ENCODE data around the gene CARS1. TPM values are rescaled to one million over a fixed set of nuclear protein-coding genes. Genes with fewer than 3 reads are reported as not detected.

The CARS1 gene
- total RNA-seq, 2 donors from 2014 or later: 15.8 to 20.8 TPM

GRCh38 chr11:3091846-3092602, 34.8 kb upstream of the CARS1 start:
- no peak overlapping the region for H3K4me3 ChIP-seq
- WGBS, 2 donors: 46 to 75% methylated on average over 15 to 27 of the region's 27 CpGs
- no peaks in the 10 kb centered on the region for H3K36me3 ChIP-seq (replicated peaks in 1 of 2; ENCODE audit: insufficient read depth in 1 of 2, low read depth in 2 of 2)
- no peaks in the 10 kb centered on the region for H3K9me3 ChIP-seq
- H3K4me1 ChIP-seq: peaks cover 8% of the 10 kb centered on the region
- ATAC-seq (peak; percentile 67), DNase-seq (peak; percentile 70 to 81 (median 73))
- peak; percentile 93 to 99 (median 97) for TF ChIP-seq CTCF (IDR thresholded peaks at IDR 0.05)
- TF ChIP-seq POLR2A (IDR thresholded peaks at IDR 0.05): no peak
- intact Hi-C loops (cut with DNase I): loop anchor here (5.0 kb wide), 1 partner anchor 55 kb away; no protein-coding TSS in a partner anchor
- no peaks in the 10 kb centered on the region for H3K27me3 ChIP-seq
- H3K27ac ChIP-seq: no peak overlapping the region

GRCh38 chr11:3091081-3091845, 34.0 kb upstream of the CARS1 start:
- 66 to 77% methylated on average over 9 to 12 of the region's 14 CpGs for WGBS, 2 donors
- intact Hi-C loops (cut with DNase I): loop anchor here (5.0 kb wide), 1 partner anchor 54 kb away; no protein-coding TSS in a partner anchor
- TF ChIP-seq CTCF (IDR thresholded peaks at IDR 0.05) (no peak), POLR2A (IDR thresholded peaks at IDR 0.05) (no peak)
- Histone ChIP-seq H3K27ac (no peak overlapping the region), H3K36me3 (replicated peaks in 1 of 2; ENCODE audit: insufficient read depth in 1 of 2, low read depth in 2 of 2) (no peaks in the 10 kb centered on the region), H3K9me3 (no peaks in the 10 kb centered on the region), H3K27me3 (no peaks in the 10 kb centered on the region), H3K4me3 (no peak overlapping the region), H3K4me1 (peaks cover 8% of the 10 kb centered on the region)
- no peak for DNase-seq
- ATAC-seq: no peak

- no peaks in the 10 kb centered on the region for H3K27me3 ChIP-seq
- no peak overlapping the region for H3K27ac ChIP-seq
- WGBS, 2 donors: 91 to 100% methylated on average over 1 to 13 of the region's 13 CpGs
- TF ChIP-seq POLR2A (IDR thresholded peaks at IDR 0.05) (no peak), CTCF (IDR thresholded peaks at IDR 0.05) (no peak)
- no peaks in the 10 kb centered on the region for H3K36me3 ChIP-seq (replicated peaks in 1 of 2; ENCODE audit: insufficient read depth in 1 of 2, low read depth in 2 of 2)
- no peaks in the 10 kb centered on the region for H3K4me1 ChIP-seq
- DNase-seq (no peak), ATAC-seq (no peak)
- intact Hi-C loops (cut with DNase I): loop anchor here (5.0 kb wide), 1 partner anchor 53 kb away; no protein-coding TSS in a partner anchor
- no peaks in the 10 kb centered on the region for H3K9me3 ChIP-seq
- H3K4me3 ChIP-seq: no peak overlapping the region
Measured at GRCh38 chr11:3090096-3090901, 33.1 kb upstream of the CARS1 start.

GRCh38 chr11:3089236-3090061, 32.2 kb upstream of the CARS1 start:
- DNase-seq (peak in 1 of 4 donors; percentile 8), ATAC-seq (no peak)
- intact Hi-C loops (cut with DNase I): loop anchor here (5.0 kb wide), 1 partner anchor 52 kb away; no protein-coding TSS in a partner anchor
- TF ChIP-seq POLR2A (IDR thresholded peaks at IDR 0.05): no peak
- no peak for TF ChIP-seq CTCF (IDR thresholded peaks at IDR 0.05)
- no peaks in the 10 kb centered on the region for H3K27me3 ChIP-seq
- no peak overlapping the region for H3K4me3 ChIP-seq
- no peaks in the 10 kb centered on the region for H3K36me3 ChIP-seq (replicated peaks in 1 of 2; ENCODE audit: insufficient read depth in 1 of 2, low read depth in 2 of 2)
- H3K27ac ChIP-seq: no peak overlapping the region
- no peaks in the 10 kb centered on the region for H3K4me1 ChIP-seq
- 91 to 93% methylated on average over 20 to 25 of the region's 25 CpGs for WGBS, 2 donors
- no peaks in the 10 kb centered on the region for H3K9me3 ChIP-seq

Measured in body of pancreas (tissue), 4 donors.